B cell (primary cell): Measurements from ENCODE around the gene HNRNPA1L2. TPM values are rescaled to one million over a fixed set of nuclear protein-coding genes. Genes with fewer than 3 reads are reported as not detected.
"Not testable (repeated sequence)": the region's sequence is repeated elsewhere in the genome, so short reads cannot be mapped to it uniquely, and the experiment has no call there.

ENCODE experiments used
- ATAC-seq: fragments of 200-7000 bp; cut with Tn5 transposase; one replicate; pipeline ENCODE4 v1.10.0; 2021; ENCODE audit warnings: low read depth, mild to moderate bottlenecking, moderate number of reproducible peaks, moderate library complexity
- CTCF ChIA-PET: fragments of 350-600 bp; sonication (Branson Sonifier 250); formaldehyde crosslinking; loops from one replicate; lab custom pipeline; 2021; ENCODE audit warnings: antibody characterized with exemption, inconsistent platforms; lab: Charles Lee
- POLR2A ChIA-PET: fragments of 350-600 bp; sonication (Branson Sonifier 250); formaldehyde crosslinking; loops from one replicate; lab custom pipeline; 2021; ENCODE audit warnings: antibody characterized with exemption; lab: Charles Lee
- DNase-seq: peaks from one replicate; pipeline ENCODE4 v3.0.0; 2013
- H2AFZ ChIP-seq: 2 replicates; pipeline ENCODE4 v1.6.1; 2012; ENCODE audit warnings: mild to moderate bottlenecking, low read depth, low read length; ENCODE audit not compliant: insufficient read depth, poor library complexity, severe bottlenecking
- H3K27ac ChIP-seq, 2 donors: 1 replicate in 1 of 2; 2 replicates in 1 of 2; pipeline ENCODE4 v1.5.1; 2012 to 2013; ENCODE audit warnings: low read length in 2 of 2, mild to moderate bottlenecking in 2 of 2, moderate library complexity in 1 of 2
- H3K27me3 ChIP-seq, 4 experiments: fragments of 200-600 bp in 1 of 4; sonication (generic) in 1 of 4; replicated peaks in 1 of 4; 1 replicate in 2 of 4; 2 replicates in 2 of 4; pipeline versions ENCODE4 v1.6.1 to v1.7.0; 2013 to 2016; ENCODE audit warnings: low read length in 3 of 4, mild to moderate bottlenecking in 2 of 4, mixed read lengths in 1 of 4, moderate library complexity in 1 of 4; ENCODE audit not compliant: insufficient read depth in 4 of 4, control insufficient read depth in 3 of 4; ENCODE audit errors: control extremely low read depth in 1 of 4
- H3K36me3 ChIP-seq, 2 experiments: replicated peaks in 1 of 2; 1 replicate in 1 of 2; 2 replicates in 1 of 2; pipeline versions ENCODE4 v1.6.1 to v1.7.1; 2013; ENCODE audit warnings: low read length in 1 of 2; ENCODE audit not compliant: insufficient read depth in 2 of 2, control insufficient read depth in 1 of 2; ENCODE audit errors: control extremely low read depth in 1 of 2, extremely low read depth in 1 of 2
- H3K4me1 ChIP-seq, 2 donors: fragments of 200-600 bp in 1 of 2; sonication (generic) in 1 of 2; 1 replicate in 1 of 2; 2 replicates in 1 of 2; pipeline versions ENCODE4 v1.5.1 to v1.6.1; 2013 to 2017; ENCODE audit warnings: low read length in 2 of 2; ENCODE audit not compliant: control insufficient read depth in 2 of 2, insufficient read depth in 2 of 2
- H3K4me2 ChIP-seq: replicated peaks from 2 replicates; pipeline ENCODE3; 2012; ENCODE audit warnings: mild to moderate bottlenecking, low read depth, low read length; ENCODE audit not compliant: poor library complexity, severe bottlenecking
- H3K4me3 ChIP-seq, 5 experiments: fragments of 200-600 bp in 1 of 5; sonication (generic) in 1 of 5; 1 replicate in 3 of 5; 2 replicates in 2 of 5; pipeline versions ENCODE4 v1.5.1 to v1.7.0; 2011 to 2016; ENCODE audit warnings: low read length in 4 of 5, mild to moderate bottlenecking in 4 of 5, low read depth in 2 of 5, control low read depth in 1 of 5, moderate library complexity in 1 of 5; ENCODE audit not compliant: insufficient read depth in 1 of 5; ENCODE audit errors: control extremely low read depth in 1 of 5, extremely low read depth in 1 of 5
- H3K79me2 ChIP-seq: fragments of 200-600 bp; sonication (generic); one replicate; pipeline ENCODE4 v1.6.0; 2016; ENCODE audit warnings: low read length; ENCODE audit not compliant: control insufficient read depth, insufficient read depth
- H3K9ac ChIP-seq: fragments of 200-600 bp; sonication (generic); 2 replicates; pipeline ENCODE4 v1.6.1; 2017; ENCODE audit warnings: mild to moderate bottlenecking, low read length, moderate library complexity
- H3K9me3 ChIP-seq, 3 donors: one replicate each; pipeline versions ENCODE4 v1.6.1 to v1.7.1; 2013; ENCODE audit warnings: low read length in 2 of 3; ENCODE audit not compliant: control insufficient read depth in 2 of 3, insufficient read depth in 1 of 3; ENCODE audit errors: control extremely low read depth in 1 of 3
- H4K20me1 ChIP-seq: 2 replicates; pipeline ENCODE4 v1.6.0; 2012; ENCODE audit warnings: mild to moderate bottlenecking, low read length; ENCODE audit not compliant: insufficient read depth, control insufficient read depth, poor library complexity, severe bottlenecking
- H3K27ac Mint-ChIP-seq: one replicate; pipeline ENCODE4 v1.8.0; 2021; ENCODE audit warnings: mixed read lengths
- H3K27me3 Mint-ChIP-seq: one replicate; pipeline ENCODE4 v1.8.0; 2021; ENCODE audit warnings: mixed read lengths
- H3K4me1 Mint-ChIP-seq: one replicate; pipeline ENCODE4 v1.8.0; 2021; ENCODE audit warnings: mixed read lengths
- H3K4me3 Mint-ChIP-seq: one replicate; pipeline ENCODE4 v1.8.0; 2021; ENCODE audit warnings: mixed read lengths
- H3K9me3 Mint-ChIP-seq: one replicate; pipeline ENCODE4 v1.8.0; 2022; ENCODE audit warnings: mixed read lengths; ENCODE audit not compliant: insufficient read depth
- EZH2 ChIP-seq: IDR thresholded peaks from 2 replicates; pipeline ENCODE4 v1.6.1; 2012; ENCODE audit warnings: borderline replicate concordance, low read depth, mild to moderate bottlenecking, moderate library complexity, low read length; ENCODE audit not compliant: insufficient read depth, poor library complexity, severe bottlenecking
- WGBS: methylation state at CpG from one replicate; pipeline ENCODE4 v1.1.5; 2013; ENCODE audit warnings: missing lambda C conversion rate; ENCODE audit not compliant: insufficient coverage; 5-methylcytosine and 5-hydroxymethylcytosine counted together
- intact Hi-C: fragments of 100-400 bp; cut with micrococcal nuclease; formaldehyde crosslinking; loops from one replicate; pipeline ENCODE4 v1.10.0; 2022
- polyA plus RNA-seq: library from polyadenylated mRNA; depleted of rRNA; stranded (reverse); fragments of >200 nt; gene quantifications from 2 replicates; pipeline ENCODE4 v1.2.3, GENCODE V29; 2012
- total RNA-seq, 2 donors: library from RNA; stranded (reverse); fragments of 120-200 nt in 1 of 2; gene quantifications; 1 replicate in 1 of 2; 2 replicates in 1 of 2; pipeline versions ENCODE4 v1.2.3 to v1.2.4, GENCODE V29; 2013 to 2022
- TF ChIP-seq, protein P1 (sequence below): fragments of 200-600 bp; IDR thresholded peaks from one replicate; pipeline ENCODE4 v1.8.0; 2022; ENCODE audit warnings: antibody characterized with exemption, mild to moderate bottlenecking

HNRNPA1L2 gene
- total and polyA plus RNA-seq, 2 donors (not counting 1 experiment from before 2014, with no cell fraction given): 10.7 to 17.6 TPM

DNA sequence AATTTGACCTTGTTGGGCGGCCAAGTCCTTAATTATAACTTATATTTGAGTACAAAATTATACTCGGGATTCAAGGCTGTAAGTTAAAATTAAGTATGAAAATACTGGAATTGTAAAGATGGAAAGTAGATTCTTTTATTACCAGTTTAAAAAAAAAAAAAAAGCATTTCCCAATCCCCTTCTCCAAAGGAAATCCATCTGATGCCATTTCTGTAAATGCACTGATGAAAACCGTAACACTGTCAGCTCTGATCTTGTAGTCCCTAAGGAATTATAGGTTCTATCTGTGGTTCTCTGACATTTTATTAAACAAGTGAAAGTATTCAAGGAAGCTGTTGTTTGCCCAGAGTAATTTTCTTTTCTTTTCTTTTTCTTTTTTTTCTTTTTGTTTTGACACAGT, 41.6 kb upstream of the HNRNPA1L2 start:
- no peak for ATAC-seq
- Histone ChIP-seq H3K4me1 (peaks cover 8 to 11% of the 10 kb centered on the region in 2 donors), H3K27ac (no peak overlapping the region), H3K4me2 (peak overlapping the region; percentile 82), H3K27me3 (peaks cover 0 to 27% (median 12%) of the 10 kb centered on the region in 4 experiments), H2AFZ (peak overlapping the region; percentile 85), H3K36me3 (no peaks in the 10 kb centered on the region), H3K79me2 (no peaks in the 10 kb centered on the region), H3K4me3 (peak overlapping the region in 1 of 5 experiments; percentile 56), H4K20me1 (no peaks in the 10 kb centered on the region), H3K9ac (no peak overlapping the region), H3K9me3 (no peaks in the 10 kb centered on the region)
- WGBS: no CpG with 5 or more reads among the region's 3 CpGs
- peaks cover 39% of the 10 kb centered on the region for H3K27me3 Mint-ChIP-seq
- H3K9me3 Mint-ChIP-seq: no peaks in the 10 kb centered on the region
- intact Hi-C loops: no loop called here
- no peak for TF ChIP-seq EZH2
- TF ChIP-seq, protein P1, sequence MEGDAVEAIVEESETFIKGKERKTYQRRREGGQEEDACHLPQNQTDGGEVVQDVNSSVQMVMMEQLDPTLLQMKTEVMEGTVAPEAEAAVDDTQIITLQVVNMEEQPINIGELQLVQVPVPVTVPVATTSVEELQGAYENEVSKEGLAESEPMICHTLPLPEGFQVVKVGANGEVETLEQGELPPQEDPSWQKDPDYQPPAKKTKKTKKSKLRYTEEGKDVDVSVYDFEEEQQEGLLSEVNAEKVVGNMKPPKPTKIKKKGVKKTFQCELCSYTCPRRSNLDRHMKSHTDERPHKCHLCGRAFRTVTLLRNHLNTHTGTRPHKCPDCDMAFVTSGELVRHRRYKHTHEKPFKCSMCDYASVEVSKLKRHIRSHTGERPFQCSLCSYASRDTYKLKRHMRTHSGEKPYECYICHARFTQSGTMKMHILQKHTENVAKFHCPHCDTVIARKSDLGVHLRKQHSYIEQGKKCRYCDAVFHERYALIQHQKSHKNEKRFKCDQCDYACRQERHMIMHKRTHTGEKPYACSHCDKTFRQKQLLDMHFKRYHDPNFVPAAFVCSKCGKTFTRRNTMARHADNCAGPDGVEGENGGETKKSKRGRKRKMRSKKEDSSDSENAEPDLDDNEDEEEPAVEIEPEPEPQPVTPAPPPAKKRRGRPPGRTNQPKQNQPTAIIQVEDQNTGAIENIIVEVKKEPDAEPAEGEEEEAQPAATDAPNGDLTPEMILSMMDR: no peak
- no peak overlapping the region for H3K27ac Mint-ChIP-seq
- POLR2A ChIA-PET: no interaction called here
- peaks cover 8% of the 10 kb centered on the region for H3K4me1 Mint-ChIP-seq
- H3K4me3 Mint-ChIP-seq: peak overlapping the region; percentile 76
- DNase-seq: no peak
- CTCF ChIA-PET: interaction anchor here (2.6 kb wide), 1 partner anchor 16 kb away, joined by 11 read pairs; no protein-coding TSS in a partner anchor

DNA sequence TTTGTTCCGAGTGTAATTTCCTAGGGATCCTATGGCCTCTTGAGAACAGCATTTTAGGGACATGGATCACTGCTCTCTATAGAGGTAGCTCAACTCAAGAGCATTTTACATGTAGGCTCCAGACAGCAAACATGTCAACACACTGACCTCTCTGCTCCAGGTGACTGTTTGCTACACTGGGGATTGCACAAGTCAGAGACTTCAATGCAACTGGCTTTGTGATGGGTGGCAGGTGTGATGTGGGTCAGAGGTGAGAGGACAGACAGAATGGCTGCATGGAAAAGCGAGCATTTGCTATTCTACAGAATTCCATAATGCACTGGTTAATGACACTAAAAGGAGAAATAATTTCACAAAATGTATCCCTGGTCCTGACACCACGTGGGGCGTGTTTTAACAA, 38.9 kb upstream of the HNRNPA1L2 start:
- H4K20me1 ChIP-seq, H3K9me3 ChIP-seq, H3K4me3 ChIP-seq, H3K27ac ChIP-seq, H3K9ac ChIP-seq, H3K4me3 Mint-ChIP-seq, POLR2A ChIA-PET, H3K4me2 ChIP-seq, H3K36me3 ChIP-seq, H2AFZ ChIP-seq, H3K4me1 Mint-ChIP-seq, CTCF ChIA-PET, intact Hi-C loops, H3K79me2 ChIP-seq, DNase-seq, H3K27ac Mint-ChIP-seq, ATAC-seq, H3K9me3 Mint-ChIP-seq: not testable (repeated sequence)
- H3K27me3 ChIP-seq: peaks cover 0 to 19% (median 12%) of the 10 kb centered on the region in 4 experiments
- H3K4me1 ChIP-seq: peaks cover 8 to 11% of the 10 kb centered on the region in 2 donors
- WGBS: 100% methylated on average over 1 of the region's 4 CpGs
- H3K27me3 Mint-ChIP-seq: peaks cover 30% of the 10 kb centered on the region

DNA sequence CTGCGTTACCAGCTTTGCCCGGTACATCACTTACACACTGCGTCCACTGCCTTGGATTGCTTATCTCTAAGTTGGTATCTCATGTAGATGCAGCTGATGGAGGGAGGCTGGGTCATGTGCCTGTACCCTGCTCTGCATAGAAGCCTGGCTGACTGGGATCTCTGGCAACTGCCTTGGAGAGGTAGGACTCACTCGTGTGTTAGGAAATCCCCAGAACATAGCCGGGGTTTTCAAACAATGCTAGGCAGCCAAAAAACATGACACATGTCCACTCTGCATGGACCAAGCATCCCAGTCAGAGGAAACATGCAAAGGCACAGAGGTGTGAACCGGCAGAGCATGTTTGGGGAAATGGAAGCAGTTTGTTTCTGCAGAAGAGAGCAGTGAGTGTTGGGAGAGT, 36.1 kb upstream of the HNRNPA1L2 start:
- DNase-seq, H3K4me1 Mint-ChIP-seq, H3K4me2 ChIP-seq, ATAC-seq, H3K9ac ChIP-seq, intact Hi-C loops, H4K20me1 ChIP-seq, H3K27me3 ChIP-seq, H3K4me1 ChIP-seq, H3K79me2 ChIP-seq, H3K9me3 ChIP-seq, H3K4me3 Mint-ChIP-seq, H3K27ac ChIP-seq, H3K4me3 ChIP-seq, POLR2A ChIA-PET, H2AFZ ChIP-seq, H3K9me3 Mint-ChIP-seq, H3K27ac Mint-ChIP-seq, H3K36me3 ChIP-seq: not testable (repeated sequence)
- WGBS: 90% methylated on average over 5 of the region's 6 CpGs
- CTCF ChIA-PET: interaction anchor here (0.8 kb wide), 1 partner anchor 203 kb away, joined by 3 read pairs; no protein-coding TSS in a partner anchor
- H3K27me3 Mint-ChIP-seq: peaks cover 22% of the 10 kb centered on the region
